GM12875 (cell line): ENCODE results near the gene NECTIN1.

ENCODE experiments used
- H3K4me3 ChIP-seq: one replicate; pipeline ENCODE4 v1.5.1; 2011; ENCODE audit warnings: low read depth, low read length, control low read depth
- CTCF ChIP-seq: IDR thresholded peaks from 2 replicates; pipeline ENCODE4 v1.5.1; 2011; ENCODE audit warnings: low read depth, mild to moderate bottlenecking, control low read depth, inconsistent platforms, low read length, moderate library complexity, borderline replicate concordance; ENCODE audit not compliant: insufficient read depth

Gene NECTIN1

GRCh38 chr11:119664063-119664572 lies 64.9 kb downstream of the NECTIN1 start:
- no peak overlapping the region for H3K4me3 ChIP-seq
- no peak for TF ChIP-seq CTCF

GRCh38 chr11:119663279-119663678 lies 65.7 kb downstream of the NECTIN1 start:
- TF ChIP-seq CTCF: no peak
- H3K4me3 ChIP-seq: no peak overlapping the region

GRCh38 chr11:119661226-119661625 lies 67.8 kb downstream of the NECTIN1 start:
- TF ChIP-seq CTCF: no peak
- H3K4me3 ChIP-seq: no peak overlapping the region

GRCh38 chr11:119659971-119660723 lies 68.9 kb downstream of the NECTIN1 start:
- H3K4me3 ChIP-seq: no peak overlapping the region
- no peak for TF ChIP-seq CTCF

GRCh38 chr11:119652907-119653659 lies 75.9 kb downstream of the NECTIN1 start:
- no peak for TF ChIP-seq CTCF
- H3K4me3 ChIP-seq: no peak overlapping the region

- no peak overlapping the region for H3K4me3 ChIP-seq
- TF ChIP-seq CTCF: no peak
Observed at GRCh38 chr11:119651802-119652584, 77.0 kb downstream of the NECTIN1 start.
